NCI-H2081 treated with DMSO at 0.1 percent for 48 hours (cell line): ENCODE measurements around the gene C2orf92.

Experiments used
- DNase-seq: peaks from one replicate; lab custom pipeline; 2025; lab: John Stamatoyannopoulos, UW

The C2orf92 gene

DNA sequence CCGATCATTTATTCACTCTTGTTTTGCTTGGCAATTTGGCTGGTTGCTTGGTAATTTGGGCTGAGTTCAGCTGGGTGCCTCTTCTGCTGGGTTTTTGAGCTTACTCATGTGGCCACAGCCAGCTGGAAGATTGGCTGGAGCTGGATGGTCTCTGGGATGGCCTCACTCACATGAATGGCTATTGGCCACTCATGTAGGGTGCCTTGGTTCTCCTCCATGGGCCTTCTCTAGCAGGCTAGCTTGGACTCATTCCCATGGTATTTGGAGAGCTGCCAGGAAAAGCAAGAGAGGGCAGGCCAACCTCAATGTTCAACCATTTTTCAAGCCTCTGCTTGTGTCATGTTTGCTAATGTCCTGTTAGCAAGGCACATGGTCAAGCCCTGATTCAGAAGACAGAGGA, 60.7 kb downstream of the C2orf92 start:
- DNase-seq = no peak

DNA sequence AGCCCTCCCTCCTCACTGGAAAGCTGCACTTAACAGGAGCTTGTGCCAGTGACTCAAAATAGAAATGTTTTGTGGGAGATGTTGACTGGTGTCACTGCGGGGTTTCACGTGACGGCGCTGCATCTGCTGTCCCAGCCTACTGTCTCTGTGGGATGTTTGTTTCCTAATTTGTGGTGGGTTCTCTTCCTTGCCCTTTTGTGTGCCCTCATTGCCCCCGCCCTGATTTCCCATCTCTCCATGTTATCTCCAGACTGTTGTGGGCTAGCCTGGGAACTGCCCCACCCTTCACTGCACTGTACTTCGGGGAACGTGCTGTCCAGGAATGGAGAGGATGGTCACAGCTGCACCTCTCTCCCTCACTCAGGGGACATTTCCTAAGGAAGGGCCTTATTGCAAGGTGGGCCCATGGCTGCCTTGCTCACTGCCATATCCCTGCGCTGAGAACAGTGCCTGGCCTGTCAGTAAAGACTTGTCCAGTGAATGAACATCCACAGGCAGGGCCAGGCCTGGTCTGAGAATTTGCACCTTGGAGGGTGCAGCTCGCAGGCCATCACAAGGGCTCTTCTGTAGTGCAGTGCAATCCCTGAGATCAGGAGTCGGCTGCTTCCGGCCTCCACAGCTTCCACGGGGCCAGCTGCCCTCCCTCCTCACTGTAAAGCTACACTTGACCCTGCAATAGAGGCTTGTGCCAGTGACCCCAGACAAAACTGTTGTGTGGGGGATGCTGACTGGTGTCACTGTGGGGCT, 61.9 kb downstream of the C2orf92 start:
- no peak for DNase-seq

DNA sequence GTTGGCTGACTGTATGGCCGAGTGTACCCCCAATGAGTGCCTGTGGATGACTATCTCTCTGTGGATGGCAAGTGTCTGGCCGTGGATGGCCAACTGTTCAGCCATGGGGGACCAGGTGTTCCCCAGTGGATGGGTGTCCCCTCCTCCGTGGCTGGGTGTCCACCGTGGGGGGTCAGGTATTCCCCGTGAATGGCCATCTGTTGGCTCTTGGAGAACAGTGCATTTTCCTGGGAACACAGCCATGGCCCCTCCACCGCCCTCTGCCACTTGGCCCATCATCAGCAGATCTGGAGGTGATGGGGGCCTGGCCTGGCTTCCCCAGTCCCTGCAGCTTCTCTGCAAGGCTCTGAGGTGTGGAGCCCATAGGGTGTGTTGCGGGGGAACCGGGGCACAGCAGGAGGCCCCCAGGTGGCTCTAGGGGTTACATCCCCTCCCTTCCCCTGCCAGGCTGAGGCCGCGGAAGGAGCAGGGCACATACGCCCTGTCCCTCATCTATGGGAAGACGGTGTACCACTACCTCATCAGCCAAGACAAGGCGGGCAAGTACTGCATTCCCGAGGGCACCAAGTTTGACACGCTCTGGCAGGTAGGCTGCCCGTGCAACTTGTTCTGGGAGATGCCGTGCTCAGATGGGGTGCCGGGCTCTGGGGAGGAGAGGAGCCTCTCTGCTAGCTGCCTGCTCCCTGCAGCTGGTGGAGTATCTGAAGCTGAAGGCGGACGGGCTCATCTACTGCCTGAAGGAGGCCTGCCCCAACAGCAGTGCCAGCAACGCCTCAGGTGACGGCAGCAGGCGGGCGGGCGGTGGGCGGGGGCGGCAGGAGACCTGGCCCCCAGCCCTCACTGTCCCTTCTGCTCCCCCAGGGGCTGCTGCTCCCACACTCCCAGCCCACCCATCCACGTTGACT, 63.2 kb downstream of the C2orf92 start:
- DNase-seq = no peak

DNA sequence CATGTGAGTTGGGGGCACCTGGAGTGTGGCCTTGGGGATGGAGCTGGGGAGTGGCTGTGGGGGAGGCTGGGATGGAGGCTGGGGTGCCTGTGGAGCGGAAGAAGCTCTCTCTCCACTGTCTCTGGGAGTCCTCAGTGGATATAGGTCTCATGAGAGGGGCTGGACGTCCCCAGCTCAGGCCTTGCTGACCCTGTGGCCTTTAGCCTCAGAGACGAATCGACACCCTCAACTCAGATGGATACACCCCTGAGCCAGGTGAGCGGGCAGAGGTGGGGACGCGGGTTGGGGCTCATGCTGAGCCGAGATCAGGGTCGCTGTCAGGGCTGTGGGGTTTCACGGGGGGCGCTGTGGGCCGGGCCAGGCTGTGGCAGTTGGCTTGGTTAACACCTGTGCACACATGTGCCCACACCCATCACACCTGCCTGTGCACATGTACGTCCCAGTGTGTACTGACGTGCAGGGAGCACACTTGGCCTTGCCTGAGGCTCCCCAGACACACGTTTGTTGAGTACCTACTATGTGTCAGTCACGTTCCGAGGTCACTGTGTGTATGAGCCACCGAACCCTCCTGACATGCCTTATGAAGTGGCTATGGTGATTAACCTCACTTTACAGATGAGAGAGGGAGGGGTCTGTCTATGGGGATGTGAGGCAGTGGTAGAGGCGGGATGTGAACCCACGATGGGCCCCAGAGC, 64.0 kb downstream of the C2orf92 start:
- no peak for DNase-seq

GRCh38 chr2:97734061-97735051, 64.8 kb downstream of the C2orf92 start:
- no peak for DNase-seq

- no peak for DNase-seq
Measured at GRCh38 chr2:97735161-97735561, 65.6 kb downstream of the C2orf92 start.

DNA sequence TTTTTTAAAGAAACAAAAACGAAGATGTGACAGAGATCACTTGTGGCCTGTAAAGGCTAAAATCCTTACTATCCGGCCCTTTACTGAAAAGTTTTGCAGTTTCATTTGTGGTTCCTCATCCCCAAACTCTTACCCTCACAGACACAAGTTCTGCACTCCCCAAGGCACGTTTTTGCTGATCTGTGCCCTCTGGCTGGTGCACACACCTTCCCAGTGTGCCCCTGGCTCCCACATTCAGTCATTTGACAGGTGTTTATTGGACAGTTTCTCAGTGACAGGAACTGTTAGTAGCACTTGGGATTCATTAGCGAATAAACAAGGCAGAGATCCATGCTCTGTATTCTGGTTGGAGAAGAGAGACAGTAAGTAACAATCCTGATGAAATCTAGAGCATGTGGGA, 66.7 kb downstream of the C2orf92 start:
- no peak for DNase-seq

- no peak for DNase-seq
Measured at GRCh38 chr2:97736608-97737330, 67.3 kb downstream of the C2orf92 start.

GRCh38 chr2:97737421-97738178, 68.1 kb downstream of the C2orf92 start:
- no peak for DNase-seq

DNA sequence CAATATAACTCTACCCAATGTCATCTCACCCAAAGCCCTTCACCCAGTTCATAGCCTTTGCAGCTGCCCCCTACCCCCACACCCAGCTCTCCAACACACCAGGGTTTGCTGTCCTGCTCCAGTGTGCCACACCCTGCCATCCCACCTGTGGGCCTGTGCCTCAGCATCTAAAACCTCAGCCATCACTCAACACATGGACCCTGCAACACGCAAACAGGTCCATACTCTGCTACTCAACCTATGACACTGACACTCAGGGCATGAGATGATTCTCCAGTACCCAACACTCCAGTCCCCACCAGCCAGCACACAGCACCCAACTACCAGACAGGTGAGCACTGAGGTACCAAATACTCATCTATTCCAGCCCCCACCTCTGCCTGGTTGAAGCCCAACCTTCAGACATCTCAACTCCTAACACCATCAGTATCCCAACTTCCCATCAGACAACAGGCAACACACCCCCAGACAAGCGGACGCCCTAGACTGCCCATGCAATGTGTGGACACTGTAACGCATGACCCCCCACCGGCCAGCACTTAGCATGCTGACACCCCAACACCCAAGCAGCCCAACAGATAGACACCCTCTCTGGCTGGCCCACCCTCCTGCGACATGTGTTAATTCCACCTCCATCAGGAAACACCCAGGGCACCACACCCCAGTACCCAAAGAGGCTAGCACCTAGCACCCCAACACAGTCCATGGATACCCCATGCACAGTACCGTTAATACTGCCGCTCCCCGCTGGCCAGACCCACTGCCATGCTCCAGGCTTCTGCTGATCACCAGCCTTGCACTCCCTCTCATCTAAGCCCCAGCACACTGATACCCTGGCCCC, 68.9 kb downstream of the C2orf92 start:
- DNase-seq = no peak

DNA sequence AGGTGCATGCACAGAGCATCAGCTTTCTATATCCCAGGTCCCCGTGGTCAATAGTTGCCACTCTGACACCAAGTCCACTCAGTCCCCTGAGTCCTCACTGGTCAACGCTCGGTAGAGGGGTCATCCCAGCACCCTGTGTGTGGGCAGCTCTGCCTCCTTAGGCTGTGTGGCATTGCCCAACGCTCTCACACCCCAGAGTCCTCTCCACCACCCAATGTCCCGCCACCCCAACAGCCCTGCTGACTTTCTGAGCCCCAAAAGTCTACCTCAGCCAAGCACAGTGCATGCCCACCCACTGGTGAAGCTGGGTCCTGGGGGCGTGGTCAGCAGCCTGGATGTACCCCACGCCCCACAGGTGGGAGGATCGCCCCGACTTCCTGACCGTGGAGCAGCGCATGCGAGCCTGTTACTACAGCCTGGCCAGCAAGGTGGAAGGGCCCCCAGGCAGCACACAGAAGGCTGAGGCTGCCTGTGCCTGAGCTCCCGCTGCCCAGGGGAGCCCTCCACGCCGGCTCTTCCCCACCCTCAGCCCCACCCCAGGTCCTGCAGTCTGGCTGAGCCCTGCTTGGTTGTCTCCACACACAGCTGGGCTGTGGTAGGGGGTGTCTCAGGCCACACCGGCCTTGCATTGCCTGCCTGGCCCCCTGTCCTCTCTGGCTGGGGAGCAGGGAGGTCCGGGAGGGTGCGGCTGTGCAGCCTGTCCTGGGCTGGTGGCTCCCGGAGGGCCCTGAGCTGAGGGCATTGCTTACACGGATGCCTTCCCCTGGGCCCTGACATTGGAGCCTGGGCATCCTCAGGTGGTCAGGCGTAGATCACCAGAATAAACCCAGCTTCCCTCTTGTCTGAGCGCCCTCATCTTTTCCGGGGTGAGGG, 69.7 kb downstream of the C2orf92 start:
- no peak for DNase-seq

GRCh38 chr2:97739893-97740245, 70.4 kb downstream of the C2orf92 start:
- DNase-seq = no peak

DNA sequence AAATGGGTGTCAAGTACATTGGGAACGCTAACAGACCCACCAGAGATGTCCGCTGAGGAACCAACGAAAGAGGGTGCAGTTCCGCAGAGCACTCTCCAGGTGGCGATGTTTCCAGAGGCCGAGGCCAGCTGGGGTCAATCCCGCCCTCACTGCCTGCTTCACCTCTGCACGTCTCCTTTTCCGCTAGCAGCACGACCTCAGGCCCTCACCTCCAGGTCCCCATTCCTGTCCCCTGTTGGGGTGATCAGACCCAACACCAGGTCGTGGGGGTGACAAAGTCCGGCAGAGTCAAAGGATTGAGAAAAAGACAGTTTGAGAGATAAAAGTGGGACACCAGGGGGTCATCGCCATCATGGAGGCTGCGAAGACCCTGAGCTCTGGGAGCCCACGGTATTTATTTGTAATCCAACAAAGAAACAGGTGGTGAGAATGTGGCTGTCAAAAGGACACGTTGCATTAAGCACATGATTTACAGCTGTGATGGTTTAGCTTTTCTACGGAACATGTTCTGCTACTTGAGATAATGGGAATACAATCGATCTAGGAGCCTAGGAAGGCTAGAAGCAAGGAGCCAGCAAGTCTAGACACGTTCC, 71.2 kb downstream of the C2orf92 start:
- no peak for DNase-seq

DNA sequence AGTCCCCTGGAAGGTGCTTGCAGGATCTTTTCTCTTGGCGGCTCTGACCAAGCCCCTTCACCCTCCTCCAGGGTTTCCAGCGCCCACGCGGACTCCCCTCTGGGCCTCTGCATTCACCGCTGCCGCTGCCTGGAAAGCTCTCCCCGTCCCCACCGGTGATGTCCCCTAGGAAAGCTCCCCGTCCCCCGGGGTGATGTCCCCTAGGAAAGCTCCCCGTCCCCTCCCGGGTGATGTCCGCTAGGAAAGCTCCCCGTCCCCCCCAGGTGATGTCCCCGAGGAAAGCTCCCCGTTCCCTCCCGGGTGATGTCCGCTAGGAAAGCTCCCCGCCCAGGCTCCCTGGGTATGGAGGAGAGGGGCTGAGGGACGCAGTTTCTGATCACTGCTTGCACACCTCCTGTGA, 71.7 kb downstream of the C2orf92 start:
- DNase-seq = no peak

DNA sequence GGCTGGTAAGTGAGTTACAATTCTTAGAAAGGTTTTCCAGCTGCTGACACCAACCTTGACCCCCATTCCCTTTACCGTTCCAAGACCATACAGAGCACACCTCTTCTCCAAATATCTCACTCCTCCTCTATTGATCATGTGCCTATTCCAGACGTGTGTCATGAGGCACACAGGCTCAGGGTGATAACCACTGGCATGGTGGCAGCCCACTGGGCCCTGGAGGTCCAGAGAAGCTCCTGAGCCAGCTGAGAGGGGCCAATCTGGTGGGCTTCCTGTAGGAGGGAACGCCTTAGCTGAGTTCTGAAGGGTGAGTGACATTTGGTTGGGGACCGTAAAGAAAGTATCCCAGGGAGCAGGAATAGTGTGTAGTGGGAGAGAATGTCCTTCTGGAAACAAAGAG, 72.2 kb downstream of the C2orf92 start:
- DNase-seq = no peak

GRCh38 chr2:97742381-97742847, 72.9 kb downstream of the C2orf92 start:
- no peak for DNase-seq

DNA sequence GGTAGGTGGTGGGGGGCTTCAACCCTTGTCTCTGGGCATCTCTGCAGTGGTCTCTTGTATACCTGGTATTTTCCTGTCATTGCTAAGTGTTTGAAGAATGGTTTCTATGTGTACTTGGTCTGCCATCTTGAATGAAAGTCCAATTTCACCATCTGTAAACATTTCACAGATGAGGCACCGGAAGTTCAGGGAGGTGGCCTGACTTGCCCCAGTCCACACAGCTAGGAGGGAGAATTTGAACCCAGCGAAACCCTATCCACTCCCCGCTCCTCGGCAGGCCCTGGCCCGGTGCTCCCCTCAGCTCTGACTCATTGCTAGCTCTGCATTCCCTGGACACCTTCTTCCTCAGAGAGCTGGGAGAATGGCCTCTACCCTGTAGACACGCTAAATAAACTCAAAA, 74.4 kb downstream of the C2orf92 start:
- no peak for DNase-seq
